Upper lobe of right lung (tissue), 1 donor: ENCODE measurements around the gene ORC3. TPM values are rescaled to one million over a fixed set of nuclear protein-coding genes. Genes with fewer than 3 reads are reported as not detected.
"Not testable (repeated sequence)": the region's sequence is repeated elsewhere in the genome, so short reads cannot be mapped to it uniquely, and the experiment has no call there.

Source experiments
- ATAC-seq: fragments of 200-7000 bp; cut with Tn5 transposase; one replicate; pipeline ENCODE4 v1.9.1; 2020; ENCODE audit warnings: mild to moderate bottlenecking, moderate library complexity
- DNase-seq: peaks from one replicate; pipeline ENCODE4 v3.0.0-alpha.2; 2020
- H3K27ac ChIP-seq: fragments of 200-600 bp; one replicate; pipeline ENCODE4 v1.8.0; 2022
- H3K27me3 ChIP-seq: fragments of 200-600 bp; one replicate; pipeline ENCODE4 v1.8.0; 2022; ENCODE audit warnings: mild to moderate bottlenecking
- H3K36me3 ChIP-seq: fragments of 200-600 bp; one replicate; pipeline ENCODE4 v1.8.0; 2022
- H3K4me1 ChIP-seq: fragments of 200-600 bp; one replicate; pipeline ENCODE4 v1.8.0; 2022
- H3K4me3 ChIP-seq: fragments of 200-600 bp; one replicate; pipeline ENCODE4 v1.8.0; 2022; ENCODE audit warnings: mild to moderate bottlenecking
- H3K9me3 ChIP-seq: fragments of 200-600 bp; one replicate; pipeline ENCODE4 v1.8.0; 2022
- CTCF ChIP-seq: fragments of 200-600 bp; IDR thresholded peaks from one replicate; pipeline ENCODE4 v1.8.0; 2022; ENCODE audit warnings: antibody characterized with exemption
- intact Hi-C: fragments of 100-400 bp; cut with DNase I; formaldehyde crosslinking; loops from one replicate; pipeline ENCODE4 v1.11.0; 2022
- total RNA-seq: library from RNA; stranded (reverse); fragmentation: NEBNext Ultra II Directional; extraction: Animal tissue kit (Norgen Biotek cat#: 25700); gene quantifications from one replicate; pipeline ENCODE4 v1.2.1, GENCODE V29; 2021
- donor health status: DM: no; HTN: yes; CAD: no; lungs with severe emphysema.

The ORC3 gene
- total RNA-seq, 1 donor from 2014 or later: 16.2 TPM

DNA sequence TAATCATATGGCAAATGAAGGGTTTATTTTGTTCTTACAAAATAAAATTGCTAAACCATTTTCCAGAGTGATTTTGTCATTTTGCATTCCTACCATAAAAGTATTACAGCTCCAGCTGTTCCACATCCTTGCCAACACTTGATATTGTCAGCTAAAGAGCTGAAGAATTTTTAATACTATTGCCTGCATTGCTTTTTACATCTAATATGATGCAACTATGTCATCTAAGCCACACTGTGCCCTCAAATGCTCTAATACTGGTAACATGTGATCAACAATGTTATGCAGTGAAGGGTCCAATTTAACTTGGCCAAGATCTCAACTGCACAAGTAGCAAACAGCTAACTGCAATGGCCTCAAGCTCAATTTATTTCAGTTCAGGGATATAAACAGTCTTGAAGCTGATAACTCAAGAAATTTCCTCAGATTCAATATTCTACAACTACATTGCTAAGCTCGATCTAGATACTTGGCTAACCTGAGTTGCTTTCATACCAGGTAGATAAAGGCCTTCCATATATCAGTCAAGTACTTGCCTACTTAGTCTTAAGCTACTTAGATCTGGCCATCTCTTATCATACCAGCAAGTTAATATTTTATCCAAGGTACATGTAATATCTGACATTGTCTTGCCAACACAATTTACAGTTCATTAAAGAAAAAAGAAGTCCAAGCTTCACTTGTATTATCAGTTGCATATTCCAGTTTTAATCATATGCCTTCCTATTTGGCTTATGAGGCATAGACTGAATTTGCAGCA lies 95.1 kb downstream of the ORC3 start:
- no peaks in the 10 kb centered on the region for H3K27me3 ChIP-seq
- TF ChIP-seq CTCF: no peak
- DNase-seq (no peak), ATAC-seq (peak; percentile 65)
- H3K4me1 ChIP-seq: peaks cover 24% of the 10 kb centered on the region
- no peak overlapping the region for H3K4me3 ChIP-seq
- H3K36me3 ChIP-seq: peaks cover 14% of the 10 kb centered on the region
- intact Hi-C loops: no loop called here
- H3K27ac ChIP-seq: no peak overlapping the region
- no peaks in the 10 kb centered on the region for H3K9me3 ChIP-seq

GRCh38 chr6:87686636-87687205 lies 96.8 kb downstream of the ORC3 start:
- intact Hi-C loops, H3K9me3 ChIP-seq, ATAC-seq, H3K36me3 ChIP-seq, DNase-seq, H3K27ac ChIP-seq, H3K4me3 ChIP-seq, H3K27me3 ChIP-seq: not testable (repeated sequence)
- peaks cover 33% of the 10 kb centered on the region for H3K4me1 ChIP-seq

GRCh38 chr6:87687296-87687695 lies 97.4 kb downstream of the ORC3 start:
- intact Hi-C loops: no loop called here
- no peak for DNase-seq
- Histone ChIP-seq H3K27ac (no peak overlapping the region), H3K9me3 (no peaks in the 10 kb centered on the region), H3K4me3 (no peak overlapping the region), H3K4me1 (peaks cover 36% of the 10 kb centered on the region), H3K27me3 (no peaks in the 10 kb centered on the region), H3K36me3 (no peaks in the 10 kb centered on the region)
- no peak for TF ChIP-seq CTCF
- ATAC-seq: no peak

DNA sequence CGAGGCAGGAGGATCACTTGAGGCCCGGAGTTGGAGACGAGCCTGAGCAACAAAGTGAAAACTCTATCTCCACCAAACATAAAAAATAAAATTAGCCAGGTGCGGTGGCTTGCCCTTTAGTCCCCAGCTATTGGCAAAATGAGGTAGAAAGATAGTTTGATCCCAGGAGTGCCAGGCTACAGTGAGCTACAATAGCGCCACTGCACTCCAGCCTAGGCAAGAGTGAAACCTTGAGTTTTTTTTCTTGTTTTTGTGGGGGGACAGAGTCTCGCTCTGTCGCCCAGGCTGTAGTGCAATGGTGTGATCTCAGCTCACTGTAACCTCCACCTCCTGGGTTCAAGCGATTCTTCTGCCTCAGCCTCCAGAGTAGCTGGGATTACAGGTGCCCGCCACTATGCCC lies 98.0 kb downstream of the ORC3 start:
- H3K9me3 ChIP-seq: not testable (repeated sequence)

GRCh38 chr6:87690441-87690840 lies 100.5 kb downstream of the ORC3 start:
- no peak for DNase-seq
- peaks cover 48% of the 10 kb centered on the region for H3K4me1 ChIP-seq

More for the DNA sequence above, 98.0 kb downstream of the ORC3 start:
- DNase-seq, H3K4me3 ChIP-seq, H3K36me3 ChIP-seq, intact Hi-C loops, H3K27ac ChIP-seq, H3K27me3 ChIP-seq, ATAC-seq: not testable (repeated sequence)
- peaks cover 37% of the 10 kb centered on the region for H3K4me1 ChIP-seq

GRCh38 chr6:87692086-87692485 lies 102.2 kb downstream of the ORC3 start:
- Histone ChIP-seq H3K4me1 (peaks cover 52% of the 10 kb centered on the region), H3K27me3 (no peaks in the 10 kb centered on the region), H3K36me3 (no peaks in the 10 kb centered on the region), H3K9me3 (no peaks in the 10 kb centered on the region), H3K4me3 (no peak overlapping the region), H3K27ac (peak overlapping the region; percentile 2)
- no peak for TF ChIP-seq CTCF
- DNase-seq (no peak), ATAC-seq (no peak)
- intact Hi-C loops: no loop called here

More at GRCh38 chr6:87690441-87690840, 100.5 kb downstream of the ORC3 start:
- no peaks in the 10 kb centered on the region for H3K27me3 ChIP-seq
- no peak for TF ChIP-seq CTCF
- no peak overlapping the region for H3K4me3 ChIP-seq
- intact Hi-C loops: no loop called here
- no peaks in the 10 kb centered on the region for H3K36me3 ChIP-seq
- no peak overlapping the region for H3K27ac ChIP-seq
- H3K9me3 ChIP-seq: no peaks in the 10 kb centered on the region
- no peak for ATAC-seq

DNA sequence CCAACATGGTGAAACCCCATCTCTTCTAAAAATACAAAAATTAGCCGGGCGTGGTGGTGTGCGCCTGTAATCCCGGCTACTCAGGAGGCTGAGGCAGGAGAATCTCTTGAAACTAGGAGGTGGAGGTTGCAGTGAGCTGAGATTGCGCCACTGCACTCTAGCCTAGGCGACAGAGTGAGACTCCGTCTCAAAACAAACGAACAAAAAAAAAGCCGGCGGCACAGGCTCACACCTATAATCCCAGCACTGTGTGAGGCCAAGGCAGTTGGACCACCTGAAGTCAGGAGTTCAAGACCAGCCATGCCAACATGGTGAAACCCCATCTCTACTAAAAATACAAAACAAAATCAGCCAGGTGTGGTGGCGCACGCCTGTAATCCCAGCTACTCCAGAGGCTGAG lies 106.9 kb downstream of the ORC3 start:
- H3K27ac ChIP-seq, H3K27me3 ChIP-seq, H3K9me3 ChIP-seq, DNase-seq, H3K4me3 ChIP-seq, H3K36me3 ChIP-seq, ATAC-seq, intact Hi-C loops: not testable (repeated sequence)
- H3K4me1 ChIP-seq: peaks cover 61% of the 10 kb centered on the region
